Measurements from ENCODE around the gene ABTB2. TPM values are rescaled to one million over a fixed set of nuclear protein-coding genes. Genes with fewer than 3 reads are reported as not detected.

Gene ABTB2
- total and polyA plus RNA-seq, 9 of the 15 experiments (the other 6 are each of a cell fraction or from before 2014, with no cell fraction given) = 0.03 to 0.18 (median 0.12) TPM; not detected in 2

DNA sequence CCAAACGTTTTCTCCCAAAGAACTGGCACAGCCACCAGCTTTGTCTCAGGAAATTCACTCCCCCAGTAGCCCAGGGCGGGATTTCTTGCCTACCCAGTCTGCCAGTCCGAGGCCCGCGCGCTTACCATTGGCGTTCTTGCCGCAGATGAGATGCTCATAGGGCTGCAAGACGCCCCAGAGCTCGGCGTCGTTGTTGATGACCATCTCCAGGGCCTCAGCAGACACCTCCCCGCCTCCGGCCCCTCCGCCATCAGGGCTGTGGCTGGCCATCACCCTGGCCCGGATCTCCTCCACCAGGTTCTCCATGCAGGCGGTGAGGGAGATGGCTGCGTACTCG lies 1.3 kb downstream of the ABTB2 start:
- Histone ChIP-seq H2AFZ (ENCODE audit: low read depth, low read length) (no peak overlapping the region), H3K79me2 (ENCODE audit: control insufficient read depth, insufficient read depth, low read length) (no peaks in the 10 kb centered on the region), H3K4me3 (no peak overlapping the region), H3K9me3 (replicated peaks; ENCODE audit: control insufficient read depth, insufficient read depth, low read depth, low read length) (no peaks in the 10 kb centered on the region), H4K20me1 (replicated peaks; ENCODE audit: control insufficient read depth, insufficient read depth, low read length) (peaks cover 6% of the 10 kb centered on the region; the same call in 1 of the 2 replicates), H3K9ac (ENCODE audit: insufficient read depth in 1 of 2, low read depth in 2 of 2, low read length in 2 of 2) (no peak overlapping the region), H3K27me3 (ENCODE audit: control insufficient read depth in 2 of 2, insufficient read depth in 2 of 2, low read length in 2 of 2) (peaks cover 17 to 23% of the 10 kb centered on the region in 2 experiments), H3K27ac (ENCODE audit: extremely low read depth, low read depth, low read length) (no peak overlapping the region), H3K9me1 (ENCODE audit: control insufficient read depth, insufficient read depth, low read length) (no peaks in the 10 kb centered on the region), H3K4me1 (replicated peaks in 1 of 2; ENCODE audit: control insufficient read depth in 2 of 2, insufficient read depth in 2 of 2, low read length in 2 of 2) (peaks cover 9 to 27% of the 10 kb centered on the region in 2 experiments), H3K4me2 (ENCODE audit: insufficient read depth, low read length) (no peak overlapping the region), H3K36me3 (ENCODE audit: control insufficient read depth, insufficient read depth, low read length) (no peaks in the 10 kb centered on the region)
- ChIA-PET POLR2A (interaction anchor here (0.6 to 1.3 kb wide), 2 partner anchors 12 to 145 kb away, joined by 3 to 5 read pairs; no protein-coding TSS in a partner anchor), CTCF (ENCODE audit: low intra/inter-chr PET ratio) (interaction anchor here (1.1 kb wide), 1 partner anchor 179 kb away, joined by 3 read pairs; no protein-coding TSS in a partner anchor)
- ATAC-seq (no peak), FAIRE-seq (no peak), DNase-seq (ENCODE audit: extremely low read depth in 1 of 4, low spot score in 3 of 4) (no peak)
- intact Hi-C loops (cut with micrococcal nuclease) = loop anchor here (5.0 to 10.0 kb wide), 2 partner anchors 502 to 541 kb away; no protein-coding TSS in a partner anchor
- TF ChIP-seq ZNF589 (CRISPR knock-in tag; IDR thresholded peaks at IDR 0.05; ENCODE audit: low read depth) (no peak), SAFB2 (IDR thresholded peaks at IDR 0.05; ENCODE audit: borderline replicate concordance, low read depth, low read length, severe bottlenecking) (no peak), NR2F6 (CRISPR knock-in tag; IDR thresholded peaks at IDR 0.05) (no peak), HOXB6 (CRISPR knock-in tag; IDR thresholded peaks at IDR 0.05; ENCODE audit: borderline replicate concordance) (no peak), CBFA2T2 (conservative IDR thresholded peaks at IDR 0.05) (no peak)
- BruUV-seq (replicated peaks) = no TSS peak
- in situ Hi-C loops (cut with MboI) = loop anchor here (5.0 to 10.0 kb wide), 2 partner anchors 179 to 362 kb away; no protein-coding TSS in a partner anchor
- 41% methylated on average over 15 of the region's 19 CpGs for WGBS (ENCODE audit: insufficient coverage, low coverage, missing lambda C conversion rate)

DNA sequence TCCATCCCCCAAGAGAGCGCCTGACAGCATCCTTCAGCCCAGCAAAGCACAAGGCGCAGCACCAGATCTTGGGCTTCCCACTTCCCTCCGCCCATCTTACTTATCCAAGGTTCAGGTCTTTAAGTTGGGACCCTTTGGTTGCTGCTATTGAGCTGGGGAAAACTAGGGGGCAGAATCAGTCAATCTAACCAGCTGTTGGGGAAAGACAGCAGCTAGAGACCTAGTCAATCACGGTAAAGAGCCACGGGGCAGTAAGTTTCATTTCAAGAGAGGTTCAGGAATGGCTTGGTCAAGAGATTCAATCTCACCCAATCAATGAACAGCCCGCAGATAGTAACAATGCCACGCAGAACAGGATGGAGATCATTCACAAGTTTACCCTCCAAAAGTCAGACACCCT lies 1.7 kb downstream of the ABTB2 start:
- H2AFZ ChIP-seq (ENCODE audit: low read depth, low read length) = no peak overlapping the region
- no peak overlapping the region for H3K9ac ChIP-seq (ENCODE audit: insufficient read depth in 1 of 2, low read depth in 2 of 2, low read length in 2 of 2)
- intact Hi-C loops (cut with micrococcal nuclease) = loop anchor here (5.0 to 10.0 kb wide), 2 partner anchors 501 to 541 kb away; no protein-coding TSS in a partner anchor
- peaks cover 17 to 23% of the 10 kb centered on the region in 2 experiments for H3K27me3 ChIP-seq (ENCODE audit: control insufficient read depth in 2 of 2, insufficient read depth in 2 of 2, low read length in 2 of 2)
- 18% methylated on average over 7 of the region's 7 CpGs for WGBS (ENCODE audit: insufficient coverage, low coverage, missing lambda C conversion rate)
- in situ Hi-C loops (cut with MboI) = loop anchor here (5.0 to 10.0 kb wide), 2 partner anchors 179 to 361 kb away; no protein-coding TSS in a partner anchor
- no peaks in the 10 kb centered on the region for H3K9me1 ChIP-seq (ENCODE audit: control insufficient read depth, insufficient read depth, low read length)
- no peak overlapping the region for H3K4me2 ChIP-seq (ENCODE audit: insufficient read depth, low read length)
- FAIRE-seq = no peak
- H3K27ac ChIP-seq (ENCODE audit: extremely low read depth, low read depth, low read length) = no peak overlapping the region
- DNase-seq (ENCODE audit: extremely low read depth in 1 of 4, low spot score in 3 of 4) = no peak
- H3K36me3 ChIP-seq (ENCODE audit: control insufficient read depth, insufficient read depth, low read length) = no peaks in the 10 kb centered on the region
- peaks cover 9 to 27% of the 10 kb centered on the region in 2 experiments for H3K4me1 ChIP-seq (replicated peaks in 1 of 2; ENCODE audit: control insufficient read depth in 2 of 2, insufficient read depth in 2 of 2, low read length in 2 of 2)
- ATAC-seq = no peak
- no peaks in the 10 kb centered on the region for H3K79me2 ChIP-seq (ENCODE audit: control insufficient read depth, insufficient read depth, low read length)
- BruUV-seq (replicated peaks) = no TSS peak
- CTCF ChIA-PET (ENCODE audit: low intra/inter-chr PET ratio) = interaction anchor here (1.1 kb wide), 1 partner anchor 178 kb away, joined by 3 read pairs; no protein-coding TSS in a partner anchor
- POLR2A ChIA-PET = interaction anchor here (0.6 to 1.3 kb wide), 4 partner anchors 11 to 197 kb away, joined by 3 to 5 read pairs (median 3); no protein-coding TSS in a partner anchor
- H3K9me3 ChIP-seq (replicated peaks; ENCODE audit: control insufficient read depth, insufficient read depth, low read depth, low read length) = no peaks in the 10 kb centered on the region
- no peak overlapping the region for H3K4me3 ChIP-seq
- H4K20me1 ChIP-seq (replicated peaks; ENCODE audit: control insufficient read depth, insufficient read depth, low read length) = peaks cover 6% of the 10 kb centered on the region; the same call in 1 of the 2 replicates
- no peak for TF ChIP-seq LEF1 (IDR thresholded peaks at IDR 0.05)
- no peak for TF ChIP-seq ZNF174 (CRISPR knock-in tag; IDR thresholded peaks at IDR 0.05)
- TF ChIP-seq, protein P1, sequence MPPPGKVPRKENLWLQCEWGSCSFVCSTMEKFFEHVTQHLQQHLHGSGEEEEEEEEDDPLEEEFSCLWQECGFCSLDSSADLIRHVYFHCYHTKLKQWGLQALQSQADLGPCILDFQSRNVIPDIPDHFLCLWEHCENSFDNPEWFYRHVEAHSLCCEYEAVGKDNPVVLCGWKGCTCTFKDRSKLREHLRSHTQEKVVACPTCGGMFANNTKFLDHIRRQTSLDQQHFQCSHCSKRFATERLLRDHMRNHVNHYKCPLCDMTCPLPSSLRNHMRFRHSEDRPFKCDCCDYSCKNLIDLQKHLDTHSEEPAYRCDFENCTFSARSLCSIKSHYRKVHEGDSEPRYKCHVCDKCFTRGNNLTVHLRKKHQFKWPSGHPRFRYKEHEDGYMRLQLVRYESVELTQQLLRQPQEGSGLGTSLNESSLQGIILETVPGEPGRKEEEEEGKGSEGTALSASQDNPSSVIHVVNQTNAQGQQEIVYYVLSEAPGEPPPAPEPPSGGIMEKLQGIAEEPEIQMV (tag; conservative IDR thresholded peaks at IDR 0.05; ENCODE audit: low read depth) = no peak
- TF ChIP-seq ELF4 (CRISPR knock-in tag; IDR thresholded peaks at IDR 0.05) = no peak
- TF ChIP-seq, protein P2, sequence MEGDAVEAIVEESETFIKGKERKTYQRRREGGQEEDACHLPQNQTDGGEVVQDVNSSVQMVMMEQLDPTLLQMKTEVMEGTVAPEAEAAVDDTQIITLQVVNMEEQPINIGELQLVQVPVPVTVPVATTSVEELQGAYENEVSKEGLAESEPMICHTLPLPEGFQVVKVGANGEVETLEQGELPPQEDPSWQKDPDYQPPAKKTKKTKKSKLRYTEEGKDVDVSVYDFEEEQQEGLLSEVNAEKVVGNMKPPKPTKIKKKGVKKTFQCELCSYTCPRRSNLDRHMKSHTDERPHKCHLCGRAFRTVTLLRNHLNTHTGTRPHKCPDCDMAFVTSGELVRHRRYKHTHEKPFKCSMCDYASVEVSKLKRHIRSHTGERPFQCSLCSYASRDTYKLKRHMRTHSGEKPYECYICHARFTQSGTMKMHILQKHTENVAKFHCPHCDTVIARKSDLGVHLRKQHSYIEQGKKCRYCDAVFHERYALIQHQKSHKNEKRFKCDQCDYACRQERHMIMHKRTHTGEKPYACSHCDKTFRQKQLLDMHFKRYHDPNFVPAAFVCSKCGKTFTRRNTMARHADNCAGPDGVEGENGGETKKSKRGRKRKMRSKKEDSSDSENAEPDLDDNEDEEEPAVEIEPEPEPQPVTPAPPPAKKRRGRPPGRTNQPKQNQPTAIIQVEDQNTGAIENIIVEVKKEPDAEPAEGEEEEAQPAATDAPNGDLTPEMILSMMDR (IDR thresholded peaks at IDR 0.05 in 2 of 3, conservative IDR thresholded peaks at IDR 0.05 in 1 of 3; ENCODE audit: insufficient read depth in 2 of 3, low read depth in 1 of 3, low read length in 3 of 3) = peak in 2 of 3 experiments; percentile 15 to 19; a peak in 1 of 6 replicates
- no peak for TF ChIP-seq MAFK (IDR thresholded peaks at IDR 0.05; ENCODE audit: low read length)
- no peak for TF ChIP-seq ZBTB17 (CRISPR knock-in tag; IDR thresholded peaks at IDR 0.05)
- no peak for TF ChIP-seq DACH1 (IDR thresholded peaks at IDR 0.05; ENCODE audit: partially characterized antibody)

All from K562 (cell line).